Measurements from ENCODE around the gene SKIDA1.

DNA sequence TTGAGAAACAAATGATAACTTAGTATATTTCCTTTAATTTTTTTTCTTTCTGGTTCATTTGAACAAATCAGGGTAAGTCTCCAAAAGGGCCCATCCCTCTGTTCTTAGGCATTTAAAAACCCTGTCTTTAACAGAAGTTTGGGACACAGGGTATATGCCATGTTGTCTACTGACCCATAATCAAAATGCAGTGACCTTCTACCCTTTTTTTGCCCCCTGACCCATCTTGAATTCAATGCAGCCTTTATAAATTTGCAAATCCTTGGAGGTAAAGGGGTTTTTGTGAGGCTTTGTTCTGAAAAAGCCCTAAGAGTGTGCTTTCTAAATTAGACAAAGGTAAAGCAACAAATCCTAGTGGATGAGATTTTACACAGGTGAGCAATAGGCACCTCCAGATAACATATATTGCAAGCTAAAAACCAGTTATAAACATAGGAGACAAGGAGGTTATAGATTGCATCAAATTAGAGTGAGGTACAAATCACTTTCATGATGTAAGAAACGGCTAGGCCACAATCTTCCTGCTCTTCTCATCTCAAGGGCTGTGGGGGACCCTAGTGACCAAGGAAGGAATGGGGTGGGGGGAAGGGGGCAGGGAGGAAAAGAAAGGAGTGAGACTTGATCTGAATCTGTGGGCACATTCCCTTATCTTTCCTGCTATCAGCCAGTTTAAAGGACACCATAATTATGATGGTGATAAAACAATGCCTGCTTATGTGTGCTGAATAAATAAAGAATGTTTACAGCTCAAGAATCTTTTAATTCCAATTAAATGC is 2.7 kb downstream of the SKIDA1 start:
- no peak for TF ChIP-seq POLR2AphosphoS5 (IDR thresholded peaks at IDR 0.05; ENCODE audit: low read depth)
- TF ChIP-seq CTCF (conservative IDR thresholded peaks at IDR 0.05; ENCODE audit: low read depth in 2 of 2): peak; percentile 20 to 52; a peak in 3 of 4 replicates
- TF ChIP-seq, protein P1, sequence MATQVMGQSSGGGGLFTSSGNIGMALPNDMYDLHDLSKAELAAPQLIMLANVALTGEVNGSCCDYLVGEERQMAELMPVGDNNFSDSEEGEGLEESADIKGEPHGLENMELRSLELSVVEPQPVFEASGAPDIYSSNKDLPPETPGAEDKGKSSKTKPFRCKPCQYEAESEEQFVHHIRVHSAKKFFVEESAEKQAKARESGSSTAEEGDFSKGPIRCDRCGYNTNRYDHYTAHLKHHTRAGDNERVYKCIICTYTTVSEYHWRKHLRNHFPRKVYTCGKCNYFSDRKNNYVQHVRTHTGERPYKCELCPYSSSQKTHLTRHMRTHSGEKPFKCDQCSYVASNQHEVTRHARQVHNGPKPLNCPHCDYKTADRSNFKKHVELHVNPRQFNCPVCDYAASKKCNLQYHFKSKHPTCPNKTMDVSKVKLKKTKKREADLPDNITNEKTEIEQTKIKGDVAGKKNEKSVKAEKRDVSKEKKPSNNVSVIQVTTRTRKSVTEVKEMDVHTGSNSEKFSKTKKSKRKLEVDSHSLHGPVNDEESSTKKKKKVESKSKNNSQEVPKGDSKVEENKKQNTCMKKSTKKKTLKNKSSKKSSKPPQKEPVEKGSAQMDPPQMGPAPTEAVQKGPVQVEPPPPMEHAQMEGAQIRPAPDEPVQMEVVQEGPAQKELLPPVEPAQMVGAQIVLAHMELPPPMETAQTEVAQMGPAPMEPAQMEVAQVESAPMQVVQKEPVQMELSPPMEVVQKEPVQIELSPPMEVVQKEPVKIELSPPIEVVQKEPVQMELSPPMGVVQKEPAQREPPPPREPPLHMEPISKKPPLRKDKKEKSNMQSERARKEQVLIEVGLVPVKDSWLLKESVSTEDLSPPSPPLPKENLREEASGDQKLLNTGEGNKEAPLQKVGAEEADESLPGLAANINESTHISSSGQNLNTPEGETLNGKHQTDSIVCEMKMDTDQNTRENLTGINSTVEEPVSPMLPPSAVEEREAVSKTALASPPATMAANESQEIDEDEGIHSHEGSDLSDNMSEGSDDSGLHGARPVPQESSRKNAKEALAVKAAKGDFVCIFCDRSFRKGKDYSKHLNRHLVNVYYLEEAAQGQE (IDR thresholded peaks at IDR 0.05; ENCODE audit: unreplicated experiment): no peak
- no peak for TF ChIP-seq EZH2 (IDR thresholded peaks at IDR 0.05; ENCODE audit: low read depth, unreplicated experiment)
- TF ChIP-seq EZH2phosphoT487 (IDR thresholded peaks at IDR 0.05; ENCODE audit: unreplicated experiment): no peak
- no peak for TF ChIP-seq ZNF114 (CRISPR knock-in tag; IDR thresholded peaks at IDR 0.05)
